Measurements from ENCODE around the gene BLNK.

The BLNK gene

GRCh38 chr10:96290368-96291133, 19.2 kb upstream of the BLNK start:
- intact Hi-C loops (cut with DNase I): loop anchor here (10.0 kb wide), 2 partner anchors 56 to 276 kb away; no protein-coding TSS in a partner anchor
- no peak for DNase-seq

GRCh38 chr10:96289218-96289910, 18.0 kb upstream of the BLNK start:
- no peak for DNase-seq
- intact Hi-C loops (cut with DNase I): no loop called here

DNA sequence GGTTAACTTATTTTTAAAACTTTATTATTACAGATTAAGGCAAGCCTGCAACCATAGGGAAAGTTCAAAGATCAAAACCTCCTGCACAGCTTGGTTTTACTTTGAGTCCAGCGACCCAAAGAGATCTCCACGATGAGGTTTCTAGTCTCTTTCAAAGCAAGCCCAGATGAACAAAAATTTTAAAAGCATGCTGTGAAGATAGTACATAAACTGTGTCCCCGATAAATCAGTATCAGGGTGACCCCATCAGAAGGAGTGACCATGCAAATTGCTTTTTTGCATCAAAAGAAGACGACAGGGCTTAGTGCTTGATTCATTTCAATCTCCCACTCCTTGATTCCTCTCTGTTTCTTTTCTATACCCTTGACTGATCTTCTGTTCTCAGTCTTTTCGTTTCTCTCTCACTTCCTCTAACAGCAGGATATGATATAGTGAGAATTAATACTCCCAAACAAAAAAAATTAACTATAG, 16.8 kb upstream of the BLNK start:
- intact Hi-C loops (cut with DNase I): no loop called here
- DNase-seq: no peak

DNA sequence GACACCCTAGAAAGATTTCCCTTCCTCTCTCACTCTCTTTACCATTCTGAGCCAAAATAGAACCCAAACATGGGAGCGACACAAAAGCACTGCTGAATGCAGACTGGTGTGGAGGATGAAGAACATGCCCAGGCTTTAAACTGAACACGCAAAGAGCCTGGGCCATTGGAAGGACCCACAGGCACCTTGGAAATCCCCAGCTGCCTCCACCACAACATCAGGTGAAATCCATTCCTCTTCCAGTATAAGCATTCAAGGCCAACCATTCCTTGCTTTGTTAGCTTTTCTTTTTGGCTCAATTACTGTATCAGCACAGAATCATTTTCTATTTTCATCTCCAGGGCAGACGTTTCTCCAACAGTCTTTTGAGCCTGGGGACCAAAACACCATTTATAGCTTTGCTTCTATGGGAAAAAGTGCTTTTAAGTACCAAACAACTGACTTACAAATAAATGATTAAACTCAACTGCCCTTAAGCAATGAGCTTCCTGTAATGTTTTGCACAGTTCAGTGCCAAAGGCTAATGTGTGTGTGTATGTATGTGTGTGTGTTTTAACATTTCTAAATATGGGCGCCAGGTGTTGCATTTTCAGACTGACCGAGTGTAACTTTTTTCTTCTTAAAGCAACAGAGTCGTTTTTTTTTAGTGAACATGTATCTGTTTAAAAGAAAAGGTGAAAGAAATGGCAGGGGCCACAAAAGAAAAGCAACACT, 16.2 kb upstream of the BLNK start:
- intact Hi-C loops (cut with DNase I): no loop called here
- DNase-seq: no peak

GRCh38 chr10:96285331-96285752, 14.0 kb upstream of the BLNK start:
- intact Hi-C loops (cut with DNase I): no loop called here

DNA sequence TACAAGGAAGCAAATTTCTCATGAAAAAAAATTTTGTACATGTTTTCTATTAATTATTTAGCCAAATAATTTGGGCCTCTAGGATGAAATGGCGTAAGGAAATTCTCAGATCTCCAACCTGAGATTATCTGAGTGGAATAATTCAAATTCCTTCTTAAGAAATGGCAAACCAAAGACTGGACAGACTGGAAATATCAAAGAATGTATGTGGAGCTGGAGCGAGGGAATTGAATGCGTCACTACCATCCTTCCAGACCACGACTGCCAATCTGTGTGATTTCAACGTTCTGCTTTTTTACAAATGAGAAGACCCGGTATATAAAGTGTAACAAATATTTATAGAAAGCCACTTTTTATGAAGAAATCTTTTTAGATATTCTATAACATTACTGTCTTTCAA, 12.4 kb upstream of the BLNK start:
- DNase-seq: no peak
- intact Hi-C loops (cut with DNase I): no loop called here

More at GRCh38 chr10:96285331-96285752, 14.0 kb upstream of the BLNK start:
- no peak for DNase-seq

GRCh38 chr10:96283351-96283750, 12.0 kb upstream of the BLNK start:
- no peak for DNase-seq
- intact Hi-C loops (cut with DNase I): no loop called here

DNA sequence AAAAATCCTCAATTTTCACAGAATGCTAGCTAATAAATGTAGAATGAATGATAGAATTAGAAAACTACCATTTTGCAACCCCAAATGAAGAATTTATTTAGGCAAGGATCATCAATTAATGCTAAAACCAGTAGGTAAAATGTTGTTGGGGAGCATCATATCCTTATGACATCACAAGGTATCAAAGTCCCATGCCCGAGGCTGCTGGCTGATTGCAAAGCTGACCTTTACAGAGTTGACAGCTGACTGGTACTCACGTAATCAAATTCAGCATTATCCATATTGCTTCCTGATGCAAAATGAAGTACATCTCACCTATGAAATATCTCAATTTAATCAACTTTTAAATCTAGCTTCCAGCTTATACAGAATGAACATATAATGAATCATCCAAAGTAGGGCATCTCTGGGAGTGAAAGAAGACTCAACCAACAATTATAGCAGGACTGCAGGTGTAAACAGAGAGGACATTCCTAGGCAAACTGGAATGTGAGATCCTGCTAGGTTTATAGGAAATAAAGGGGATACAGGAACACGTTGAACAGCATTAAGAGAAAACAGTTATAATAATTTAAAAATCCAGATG, 10.2 kb upstream of the BLNK start:
- intact Hi-C loops (cut with DNase I): no loop called here
- no peak for DNase-seq

DNA sequence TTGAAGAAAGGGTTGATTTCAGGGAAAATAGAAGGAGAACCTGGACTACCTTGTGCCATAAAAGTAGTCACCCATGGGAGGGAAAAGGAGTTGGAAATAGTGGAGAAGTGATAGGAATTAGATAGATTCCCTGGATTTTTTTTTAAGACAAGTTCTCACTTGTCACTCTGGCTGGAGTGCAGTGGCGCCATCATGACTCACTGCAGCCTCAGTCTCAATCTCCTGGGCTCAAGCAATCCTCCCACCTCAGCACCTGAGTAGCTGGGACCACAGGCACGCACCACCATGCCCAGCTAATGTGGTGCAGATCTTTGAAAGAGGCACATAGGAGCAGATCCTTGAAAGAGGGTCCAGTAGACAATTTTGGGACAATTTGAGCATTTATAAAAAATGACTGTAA, 9.5 kb upstream of the BLNK start:
- DNase-seq: no peak
- intact Hi-C loops (cut with DNase I): no loop called here

GRCh38 chr10:96279191-96279641, 7.8 kb upstream of the BLNK start:
- no peak for DNase-seq
- intact Hi-C loops (cut with DNase I): no loop called here

DNA sequence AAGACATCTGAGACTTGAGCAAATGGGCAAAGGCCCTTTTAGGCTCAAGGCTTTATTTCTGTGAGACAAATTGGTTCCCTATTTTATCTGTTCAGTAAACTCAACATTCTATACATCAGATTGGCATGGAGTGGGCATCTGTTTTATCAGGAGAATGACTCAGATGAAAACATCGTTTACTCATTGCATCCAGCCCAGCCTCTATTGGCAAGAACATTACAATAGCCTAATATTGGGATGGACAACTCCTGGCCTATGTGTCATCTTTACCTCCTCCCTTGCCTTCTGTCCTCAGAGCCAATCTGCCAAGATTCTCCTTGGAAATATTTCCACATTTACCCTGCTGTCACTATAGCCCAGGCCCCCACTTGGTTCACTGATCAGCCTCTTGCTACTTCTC, 5.5 kb upstream of the BLNK start:
- intact Hi-C loops (cut with DNase I): no loop called here
- DNase-seq: no peak

DNA sequence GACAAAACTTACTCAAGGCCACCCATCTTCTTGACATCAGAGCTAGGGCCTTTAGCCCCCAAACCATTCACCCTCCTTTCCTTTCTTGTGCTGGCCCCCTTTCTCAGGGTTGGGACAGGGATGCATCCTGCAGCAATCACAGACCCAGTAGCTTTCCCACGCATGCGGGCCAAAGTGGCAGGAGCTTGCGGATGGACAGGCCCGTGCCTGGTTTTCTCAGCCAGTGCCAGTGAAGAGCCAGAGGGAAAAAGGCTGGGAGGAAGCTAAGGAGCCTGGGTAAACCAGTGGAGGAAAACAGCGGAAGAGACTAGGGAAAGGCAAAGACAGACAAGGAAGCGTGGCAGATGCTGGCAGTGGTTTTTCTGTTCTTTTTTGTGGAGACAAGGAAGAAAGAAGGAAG, 5.1 kb upstream of the BLNK start:
- intact Hi-C loops (cut with DNase I): no loop called here
- DNase-seq: no peak

DNA sequence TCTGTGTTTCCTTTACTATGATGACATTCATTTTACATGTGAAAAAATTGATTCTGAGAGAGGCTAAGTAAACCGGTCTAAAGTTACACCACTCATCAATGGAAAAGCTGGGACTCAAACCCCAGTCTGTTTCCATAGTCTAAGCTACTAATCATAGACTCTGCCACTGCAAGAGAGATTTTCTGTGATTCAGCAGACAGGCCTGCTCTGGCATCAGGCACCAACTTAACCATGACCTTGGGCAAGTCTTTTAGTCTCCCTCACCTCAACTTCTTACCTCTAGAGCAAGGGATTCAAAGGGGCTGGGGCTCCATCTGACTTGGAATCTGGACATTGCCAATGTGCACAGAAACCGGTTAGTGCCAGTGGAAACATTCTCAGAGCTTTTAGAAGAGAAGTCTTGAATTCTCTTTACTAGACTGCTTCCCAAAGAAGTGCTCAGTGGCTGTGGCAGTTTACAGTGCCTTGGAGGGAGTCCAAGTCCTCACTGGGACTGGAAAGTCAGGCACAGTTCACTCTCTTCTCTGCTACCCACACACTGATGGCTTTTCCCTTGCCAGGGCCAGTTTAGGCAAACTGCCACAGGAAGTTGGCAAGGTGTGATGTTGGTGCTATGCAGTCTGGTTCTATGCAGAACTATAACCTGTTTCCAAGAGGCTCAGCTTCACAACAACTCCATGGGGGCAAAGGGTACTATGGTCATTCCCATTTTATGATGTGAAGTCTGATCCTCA, 4.5 kb upstream of the BLNK start:
- intact Hi-C loops (cut with DNase I): no loop called here
- DNase-seq: peak in 4 of 42 donors; percentile 17 to 44 (median 28)

DNA sequence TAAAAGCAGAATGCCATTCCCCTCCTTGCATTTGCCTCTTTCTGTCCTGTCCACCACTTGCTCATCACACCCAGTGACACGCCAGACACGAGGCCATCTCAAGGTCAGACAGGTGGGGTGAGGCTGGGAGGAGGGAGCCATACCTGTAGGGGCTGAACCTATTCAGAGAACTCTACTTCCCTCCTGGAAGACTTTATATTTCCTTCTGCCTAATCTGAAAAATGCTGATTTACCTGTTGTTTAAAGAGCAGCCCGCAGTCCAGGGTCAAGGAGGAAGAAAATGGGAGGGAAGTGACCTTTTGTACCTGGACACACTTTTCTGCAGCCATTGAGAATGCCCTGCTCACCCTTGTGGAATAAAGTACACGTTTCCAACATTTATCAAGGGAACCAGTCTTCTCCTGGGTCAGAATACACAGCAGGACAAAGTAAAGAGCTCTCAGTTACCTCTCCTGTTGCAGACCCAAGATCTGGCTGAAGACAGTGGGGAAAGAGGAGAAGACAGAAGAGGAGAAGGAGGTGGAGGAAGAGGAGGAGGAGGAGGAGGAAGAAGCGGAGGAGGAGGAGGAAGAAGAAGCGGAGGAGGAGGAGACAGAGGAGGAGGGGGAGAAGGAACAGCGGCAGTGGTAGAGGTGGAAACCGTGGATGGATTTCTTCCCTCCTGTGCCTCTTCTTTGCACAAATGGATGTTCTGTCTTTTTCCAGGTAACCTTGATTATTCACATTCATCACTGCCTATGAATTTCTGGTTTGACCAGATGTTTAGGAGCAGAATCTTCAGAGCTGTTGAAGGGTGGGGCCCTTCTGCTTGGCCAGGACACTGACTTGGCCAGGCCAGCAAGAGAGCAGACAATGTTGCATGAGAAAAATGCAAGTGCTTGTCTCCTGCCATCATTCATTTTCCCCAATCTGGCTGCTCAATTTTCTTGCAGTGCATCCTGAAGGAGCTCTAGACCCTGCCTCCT, 1.2 kb upstream of the BLNK start:
- DNase-seq: no peak
- intact Hi-C loops (cut with DNase I): no loop called here

GRCh38 chr10:96270571-96270970, 798 bp downstream of the BLNK start:
- intact Hi-C loops (cut with DNase I): no loop called here
- DNase-seq: no peak

- intact Hi-C loops (cut with DNase I): no loop called here
- DNase-seq: no peak
Measured at GRCh38 chr10:96269438-96270300, 1.7 kb downstream of the BLNK start.
